Prostate gland (tissue), 2 donors: Measurements from ENCODE around the gene ATF6. TPM values are rescaled to one million over a fixed set of nuclear protein-coding genes. Genes with fewer than 3 reads are reported as not detected.

ENCODE experiments used
- DNase-seq: peaks from one replicate; pipeline ENCODE4 v3.0.0-alpha.2; 2019; ENCODE audit warnings: low spot score
- H3K27ac ChIP-seq, 2 donors: fragments of 200-600 bp; sonication (generic); 2 replicates each; pipeline ENCODE4 v1.5.1; 2017 to 2019
- H3K27me3 ChIP-seq: fragments of 200-600 bp; sonication (generic); replicated peaks from 2 replicates; pipeline ENCODE4 v1.5.1; 2019; ENCODE audit not compliant: insufficient read depth
- H3K36me3 ChIP-seq, 2 donors: fragments of 200-600 bp; sonication (generic); 1 replicate in 1 of 2; 2 replicates in 1 of 2; pipeline versions ENCODE4 v1.5.1 to v1.8.1; 2017 to 2019
- H3K4me1 ChIP-seq: fragments of 200-600 bp; sonication (generic); replicated peaks from 2 replicates; pipeline ENCODE4 v1.5.1; 2019
- H3K4me3 ChIP-seq, 2 donors: fragments of 200-600 bp; sonication (generic); 2 replicates each; pipeline ENCODE4 v1.5.1; 2017 to 2019
- H3K9me3 ChIP-seq: fragments of 200-600 bp; sonication (generic); 2 replicates; pipeline ENCODE4 v1.5.1; 2017
- POLR2A ChIP-seq: fragments of 450-650 bp; IDR thresholded peaks from one replicate; pipeline ENCODE4 v1.6.1; 2016; ENCODE audit warnings: antibody characterized with exemption, mild to moderate bottlenecking
- POLR2AphosphoS5 ChIP-seq: sonication (generic); formaldehyde crosslinking; IDR thresholded peaks from one replicate; pipeline ENCODE4 v1.6.1; 2017; ENCODE audit warnings: antibody characterized with exemption
- WGBS: methylation state at CpG from one replicate; pipeline ENCODE4 v1.1.5; 2018; 5-methylcytosine and 5-hydroxymethylcytosine counted together
- intact Hi-C: fragments of 100-400 bp; cut with DNase I; formaldehyde crosslinking; loops from one replicate; pipeline ENCODE4 v1.14.2; 2022
- total RNA-seq, 2 donors: library from RNA; depleted of rRNA; stranded (reverse); fragments of >200 nt; gene quantifications; one replicate each; pipeline ENCODE4 v1.1.0, GENCODE V29; 2016
- TF ChIP-seq, protein P1 (sequence below), 4 experiments: fragments of 200-600 bp in 2 of 4; fragments of 450-650 bp in 2 of 4; sonication (generic) in 2 of 4; IDR thresholded peaks; 1 replicate in 3 of 4; 2 replicates in 1 of 4; pipeline ENCODE4 v1.5.1; 2016 to 2019; ENCODE audit warnings: antibody characterized with exemption in 4 of 4, mild to moderate bottlenecking in 2 of 4, moderate library complexity in 2 of 4

ATF6 gene
- total RNA-seq, 2 donors from 2014 or later: 34.6 to 38.9 TPM

DNA sequence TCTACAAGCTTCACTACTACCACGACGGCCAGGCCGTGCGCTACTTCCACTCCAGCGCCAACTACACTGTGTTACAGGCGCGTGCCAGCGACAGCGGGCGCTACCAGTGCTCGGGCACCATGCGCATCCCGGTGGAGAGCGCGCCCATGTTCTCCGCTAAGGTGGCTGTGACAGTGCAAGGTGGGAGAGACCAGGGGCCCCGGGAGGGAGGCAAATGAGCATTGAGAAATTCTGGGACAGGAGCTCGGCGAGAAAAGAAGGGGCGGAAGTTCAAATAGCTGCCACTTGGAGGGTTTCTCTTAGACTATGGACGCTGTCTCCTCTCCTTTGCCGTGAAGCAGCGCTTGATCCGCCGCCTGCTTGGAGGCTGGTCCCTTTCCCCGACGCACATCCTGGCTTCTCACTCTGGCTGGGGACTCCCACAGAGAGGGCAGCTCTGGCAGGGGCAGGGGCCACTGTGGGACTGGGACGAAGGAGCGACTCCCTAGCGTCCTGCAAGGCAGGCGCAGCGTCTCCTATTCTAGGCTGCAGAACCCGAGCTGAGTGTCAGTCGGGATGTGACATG, 40.1 kb upstream of the ATF6 start:
- intact Hi-C loops: no loop called here
- under 1% methylated on average over 34 of the region's 34 CpGs for WGBS
- Histone ChIP-seq H3K9me3 (no peaks in the 10 kb centered on the region), H3K27me3 (no peaks in the 10 kb centered on the region), H3K27ac (peak overlapping the region; percentile 62 to 80), H3K36me3 (no peaks in the 10 kb centered on the region), H3K4me1 (no peaks in the 10 kb centered on the region), H3K4me3 (peak overlapping the region; percentile 53 to 64)
- peak; percentile 33 for DNase-seq
- TF ChIP-seq POLR2AphosphoS5 (no peak), POLR2A (no peak)
- TF ChIP-seq, protein P1, sequence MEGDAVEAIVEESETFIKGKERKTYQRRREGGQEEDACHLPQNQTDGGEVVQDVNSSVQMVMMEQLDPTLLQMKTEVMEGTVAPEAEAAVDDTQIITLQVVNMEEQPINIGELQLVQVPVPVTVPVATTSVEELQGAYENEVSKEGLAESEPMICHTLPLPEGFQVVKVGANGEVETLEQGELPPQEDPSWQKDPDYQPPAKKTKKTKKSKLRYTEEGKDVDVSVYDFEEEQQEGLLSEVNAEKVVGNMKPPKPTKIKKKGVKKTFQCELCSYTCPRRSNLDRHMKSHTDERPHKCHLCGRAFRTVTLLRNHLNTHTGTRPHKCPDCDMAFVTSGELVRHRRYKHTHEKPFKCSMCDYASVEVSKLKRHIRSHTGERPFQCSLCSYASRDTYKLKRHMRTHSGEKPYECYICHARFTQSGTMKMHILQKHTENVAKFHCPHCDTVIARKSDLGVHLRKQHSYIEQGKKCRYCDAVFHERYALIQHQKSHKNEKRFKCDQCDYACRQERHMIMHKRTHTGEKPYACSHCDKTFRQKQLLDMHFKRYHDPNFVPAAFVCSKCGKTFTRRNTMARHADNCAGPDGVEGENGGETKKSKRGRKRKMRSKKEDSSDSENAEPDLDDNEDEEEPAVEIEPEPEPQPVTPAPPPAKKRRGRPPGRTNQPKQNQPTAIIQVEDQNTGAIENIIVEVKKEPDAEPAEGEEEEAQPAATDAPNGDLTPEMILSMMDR (IDR thresholded peaks at IDR 0.05): peak in 1 of 4 experiments; percentile 36

DNA sequence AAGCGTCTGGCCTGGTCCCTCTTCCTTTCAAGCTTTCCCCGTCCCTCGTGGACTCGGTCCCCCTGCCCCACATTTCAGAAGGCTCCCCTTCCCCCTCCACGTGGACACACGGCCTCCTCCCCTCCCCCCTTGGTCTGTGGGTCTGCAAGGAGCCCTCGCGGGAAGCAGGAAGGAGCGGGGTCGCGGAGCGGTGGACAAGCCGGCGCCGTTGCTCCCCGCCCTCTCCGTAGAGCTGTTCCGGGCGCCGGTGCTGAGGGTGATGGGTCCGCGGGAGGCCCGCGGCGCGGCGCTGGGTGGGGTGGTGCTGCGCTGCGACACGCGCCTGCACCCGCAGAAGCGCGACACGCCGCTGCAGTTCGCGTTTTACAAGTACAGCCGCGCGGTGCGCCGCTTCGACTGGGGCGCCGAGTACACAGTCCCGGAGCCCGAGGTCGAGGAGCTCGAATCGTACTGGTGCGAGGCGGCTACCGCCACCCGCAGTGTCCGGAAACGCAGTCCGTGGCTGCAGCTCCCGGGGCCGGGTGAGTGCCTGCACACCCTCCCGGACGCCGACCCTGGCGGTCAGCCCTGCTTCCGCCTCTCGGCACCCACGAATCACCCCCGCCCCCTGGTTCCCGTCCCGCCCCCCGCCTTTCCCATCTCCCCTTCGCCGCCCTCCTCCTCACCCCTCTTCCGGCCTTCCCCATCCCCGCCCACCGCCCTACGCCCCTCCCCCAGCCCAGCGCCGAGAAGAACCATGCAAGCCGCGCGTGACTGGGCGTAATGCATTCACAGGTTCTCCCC, 39.5 kb upstream of the ATF6 start:
- H3K27ac ChIP-seq: peak overlapping the region; percentile 62 to 80
- under 1% methylated on average over 68 of the region's 83 CpGs for WGBS
- intact Hi-C loops: no loop called here

DNA sequence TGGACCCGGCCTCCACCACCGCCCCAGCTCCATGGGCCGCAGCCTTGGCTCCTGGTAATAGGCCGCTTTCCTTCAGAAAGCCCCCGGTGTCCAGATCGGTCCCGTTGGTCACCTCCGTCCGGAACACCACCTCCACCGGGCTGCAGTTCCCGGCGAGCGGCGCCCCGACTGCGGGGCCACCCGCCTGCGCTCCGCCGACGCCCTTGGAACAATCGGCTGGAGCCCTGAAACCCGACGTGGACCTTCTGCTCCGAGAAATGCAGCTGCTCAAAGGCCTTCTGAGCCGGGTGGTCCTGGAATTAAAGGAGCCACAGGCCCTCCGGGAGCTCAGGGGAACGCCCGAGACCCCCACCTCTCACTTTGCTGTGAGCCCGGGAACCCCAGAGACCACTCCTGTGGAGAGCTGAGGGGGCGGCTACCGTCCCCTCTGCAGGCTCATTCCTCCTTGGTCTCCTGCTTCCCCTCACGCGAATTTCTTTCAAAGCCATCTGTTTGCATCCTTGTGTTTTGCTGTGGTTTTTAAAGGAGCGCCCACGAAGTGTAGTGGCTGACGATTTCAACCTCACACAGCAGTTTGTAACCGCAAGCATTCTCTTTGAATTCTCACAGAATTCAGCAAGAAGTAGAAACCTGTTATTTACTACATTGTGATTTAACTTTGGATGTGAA, 38.7 kb upstream of the ATF6 start:
- H3K27ac ChIP-seq: peak overlapping the region; percentile 62 to 80
- 4% methylated on average over 33 of the region's 38 CpGs for whole genome bisulfite sequencing
- H3K4me3 ChIP-seq: peak overlapping the region; percentile 53 to 64
- no peaks in the 10 kb centered on the region for H3K4me1 ChIP-seq
- H3K27me3 ChIP-seq: no peaks in the 10 kb centered on the region
- no peak for DNase-seq
- intact Hi-C loops: no loop called here
- H3K36me3 ChIP-seq: no peaks in the 10 kb centered on the region
- peak; percentile 23 for TF ChIP-seq POLR2AphosphoS5
- TF ChIP-seq POLR2A: peak; percentile 33
- TF ChIP-seq, protein P1 (IDR thresholded peaks at IDR 0.05): no peak
- H3K9me3 ChIP-seq: no peaks in the 10 kb centered on the region

More for the DNA sequence above, 39.5 kb upstream of the ATF6 start:
- Histone ChIP-seq H3K27me3 (no peaks in the 10 kb centered on the region), H3K36me3 (no peaks in the 10 kb centered on the region), H3K4me1 (no peaks in the 10 kb centered on the region), H3K4me3 (peak overlapping the region; percentile 53 to 64), H3K9me3 (no peaks in the 10 kb centered on the region)
- DNase-seq: peak; percentile 79
- TF ChIP-seq, protein P1 (IDR thresholded peaks at IDR 0.05): peak in 1 of 4 experiments; percentile 41
- TF ChIP-seq POLR2A (peak; percentile 20), POLR2AphosphoS5 (no peak)

DNA sequence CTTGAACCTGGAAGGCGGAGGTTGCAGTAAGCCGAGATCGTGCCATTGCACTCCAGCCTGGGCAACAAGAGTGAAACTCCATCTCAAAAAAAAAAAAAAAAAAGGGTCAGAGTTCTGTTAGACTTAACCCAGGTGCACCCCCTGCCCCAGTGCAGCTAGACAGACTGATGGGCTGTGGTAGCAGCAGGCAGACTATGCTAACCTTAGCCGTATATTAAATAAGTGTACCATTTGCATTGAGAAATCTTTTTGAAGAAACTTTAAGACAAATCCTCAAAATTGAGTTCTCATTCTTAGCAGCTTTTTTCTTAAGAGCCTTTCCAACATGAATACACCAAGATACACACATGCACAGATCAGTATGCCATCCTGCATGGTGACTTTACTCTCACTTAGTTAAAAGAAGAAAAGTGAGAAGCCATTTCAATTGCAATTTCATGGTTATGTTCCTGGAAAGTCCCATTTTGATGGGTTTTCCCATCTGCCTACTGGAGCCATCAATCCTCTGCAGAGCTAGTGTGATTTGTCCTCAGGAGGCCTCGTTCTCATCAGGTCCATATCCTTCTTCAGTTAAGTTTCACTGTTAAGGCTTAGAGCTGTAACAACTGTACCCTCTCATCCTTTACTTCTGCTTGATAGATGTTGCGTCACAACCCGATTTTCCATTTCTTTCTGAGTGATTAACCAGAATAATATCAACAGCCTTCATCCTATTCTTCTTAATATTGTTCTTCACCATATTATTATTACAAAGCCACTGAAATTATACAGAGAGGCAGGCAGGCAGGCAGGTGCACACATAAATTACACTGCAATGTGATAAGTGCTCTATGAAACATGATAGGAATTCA, 37.5 kb upstream of the ATF6 start:
- H3K27me3 ChIP-seq: no peaks in the 10 kb centered on the region
- no peak overlapping the region for H3K27ac ChIP-seq
- TF ChIP-seq, protein P1 (IDR thresholded peaks at IDR 0.05): no peak
- TF ChIP-seq POLR2AphosphoS5 (no peak), POLR2A (no peak)
- H3K4me1 ChIP-seq: no peaks in the 10 kb centered on the region
- intact Hi-C loops: no loop called here
- H3K4me3 ChIP-seq: no peak overlapping the region
- H3K9me3 ChIP-seq: no peaks in the 10 kb centered on the region
- H3K36me3 ChIP-seq: no peaks in the 10 kb centered on the region
- WGBS: 93% methylated on average over 7 of the region's 7 CpGs
- no peak for DNase-seq
